Loucy (cell line): ENCODE data around the gene IL36RN.

ENCODE experiments used
- EZH2phosphoT487 ChIP-seq: fragments of 200-600 bp; IDR thresholded peaks from 2 replicates; pipeline ENCODE4 v1.6.1; 2018; ENCODE audit warnings: antibody characterized with exemption, mild to moderate bottlenecking, moderate library complexity, borderline replicate concordance
- TF ChIP-seq, protein P1 (sequence below): fragments of 200-600 bp; sonication (generic); conservative IDR thresholded peaks from 2 replicates; pipeline ENCODE4 v1.5.1; 2014; ENCODE audit warnings: mild to moderate bottlenecking, antibody characterized with exemption, low read length

DNA sequence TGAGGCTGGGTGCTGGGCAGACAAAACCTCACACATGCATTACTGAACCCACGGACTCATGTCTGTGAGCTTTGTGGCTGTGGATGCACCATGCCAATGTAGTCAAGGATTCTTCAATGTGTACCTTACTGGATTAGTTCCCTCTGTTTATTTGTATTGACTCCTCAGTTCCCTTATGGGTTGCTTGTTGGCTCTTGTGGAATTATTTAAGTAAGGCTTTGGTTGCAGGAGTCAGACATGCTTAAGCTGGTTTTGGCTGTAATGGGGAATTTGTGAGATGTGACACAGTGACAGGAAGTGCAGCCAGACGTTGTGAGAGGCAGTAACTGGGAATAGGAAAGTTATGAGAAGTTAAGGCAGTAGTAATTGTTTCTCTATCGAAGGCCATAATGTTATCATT is 54.8 kb downstream of the IL36RN start:
- TF ChIP-seq, protein P1, sequence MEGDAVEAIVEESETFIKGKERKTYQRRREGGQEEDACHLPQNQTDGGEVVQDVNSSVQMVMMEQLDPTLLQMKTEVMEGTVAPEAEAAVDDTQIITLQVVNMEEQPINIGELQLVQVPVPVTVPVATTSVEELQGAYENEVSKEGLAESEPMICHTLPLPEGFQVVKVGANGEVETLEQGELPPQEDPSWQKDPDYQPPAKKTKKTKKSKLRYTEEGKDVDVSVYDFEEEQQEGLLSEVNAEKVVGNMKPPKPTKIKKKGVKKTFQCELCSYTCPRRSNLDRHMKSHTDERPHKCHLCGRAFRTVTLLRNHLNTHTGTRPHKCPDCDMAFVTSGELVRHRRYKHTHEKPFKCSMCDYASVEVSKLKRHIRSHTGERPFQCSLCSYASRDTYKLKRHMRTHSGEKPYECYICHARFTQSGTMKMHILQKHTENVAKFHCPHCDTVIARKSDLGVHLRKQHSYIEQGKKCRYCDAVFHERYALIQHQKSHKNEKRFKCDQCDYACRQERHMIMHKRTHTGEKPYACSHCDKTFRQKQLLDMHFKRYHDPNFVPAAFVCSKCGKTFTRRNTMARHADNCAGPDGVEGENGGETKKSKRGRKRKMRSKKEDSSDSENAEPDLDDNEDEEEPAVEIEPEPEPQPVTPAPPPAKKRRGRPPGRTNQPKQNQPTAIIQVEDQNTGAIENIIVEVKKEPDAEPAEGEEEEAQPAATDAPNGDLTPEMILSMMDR, result no peak
- TF ChIP-seq EZH2phosphoT487, result no peak
